OCI-LY1 (cell line): ENCODE results near the gene NXPE2.

Experiments used
- H2AFZ ChIP-seq: fragments of 200-600 bp; sonication (generic), shearing (Covaris generic); 2 replicates; pipeline ENCODE4 v1.6.0; 2014; ENCODE audit warnings: antibody characterized with exemption, mild to moderate bottlenecking, low read length
- H3F3A ChIP-seq: fragments of 200-600 bp; sonication (generic), shearing (Covaris generic); 2 replicates; pipeline ENCODE4 v1.6.0; 2014; ENCODE audit warnings: mild to moderate bottlenecking, antibody characterized with exemption, low read length, moderate library complexity; ENCODE audit not compliant: insufficient read depth
- H3K27ac ChIP-seq: fragments of 200-600 bp; sonication (generic); 2 replicates; pipeline ENCODE4 v1.5.1; 2014; ENCODE audit warnings: low read length, mixed run types, mild to moderate bottlenecking, low read depth; ENCODE audit not compliant: poor library complexity, severe bottlenecking
- H3K27me3 ChIP-seq: fragments of 200-600 bp; sonication (generic); 2 replicates; pipeline ENCODE4 v1.6.0; 2014; ENCODE audit warnings: antibody characterized with exemption, mild to moderate bottlenecking, low read length, moderate library complexity; ENCODE audit not compliant: insufficient read depth
- H3K36me3 ChIP-seq: fragments of 200-600 bp; sonication (generic); 2 replicates; pipeline ENCODE4 v1.6.1; 2014; ENCODE audit warnings: mild to moderate bottlenecking, antibody characterized with exemption, low read length, moderate library complexity, mixed read lengths; ENCODE audit not compliant: insufficient read depth
- H3K4me1 ChIP-seq: fragments of 200-600 bp; sonication (generic); 2 replicates; pipeline ENCODE4 v1.5.1; 2014; ENCODE audit warnings: mild to moderate bottlenecking, low read length, moderate library complexity; ENCODE audit not compliant: insufficient read depth, severe bottlenecking
- H3K4me2 ChIP-seq: fragments of 200-600 bp; sonication (generic), shearing (Covaris generic); 2 replicates; pipeline ENCODE4 v1.6.1; 2014; ENCODE audit warnings: low read length
- H3K4me3 ChIP-seq: fragments of 200-600 bp; sonication (generic); 2 replicates; pipeline ENCODE4 v1.5.1; 2014; ENCODE audit warnings: low read length, low read depth, mild to moderate bottlenecking, mixed read lengths; ENCODE audit not compliant: poor library complexity, severe bottlenecking
- H3K79me2 ChIP-seq: fragments of 200-600 bp; shearing (Covaris generic); 2 replicates; pipeline ENCODE4 v1.6.1; 2016; ENCODE audit warnings: mixed run types, low read length, mixed read lengths; ENCODE audit not compliant: insufficient read depth
- H3K9ac ChIP-seq: fragments of 200-600 bp; sonication (generic), shearing (Covaris generic); 2 replicates; pipeline ENCODE4 v1.6.1; 2014; ENCODE audit warnings: mild to moderate bottlenecking, low read length, mixed read lengths
- H3K9me2 ChIP-seq: fragments of 200-600 bp; sonication (generic), shearing (Covaris generic); 2 replicates; pipeline ENCODE4 v1.6.1; 2014; ENCODE audit warnings: low read depth, mild to moderate bottlenecking, low read length, mixed read lengths
- H3K9me3 ChIP-seq: fragments of 200-600 bp; shearing (Covaris generic); 2 replicates; pipeline ENCODE4 v1.6.1; 2014; ENCODE audit warnings: low read length, mixed read lengths
- H4K20me1 ChIP-seq: fragments of 200-600 bp; sonication (generic), shearing (Covaris generic); 2 replicates; pipeline ENCODE4 v1.6.0; 2016; ENCODE audit warnings: mild to moderate bottlenecking, low read length; ENCODE audit not compliant: insufficient read depth
- EZH2 ChIP-seq: fragments of 200-600 bp; sonication (generic), shearing (Covaris generic); IDR thresholded peaks from 2 replicates; pipeline ENCODE4 v1.8.0; 2017; ENCODE audit warnings: borderline replicate concordance, mixed run types, mild to moderate bottlenecking, antibody characterized with exemption, low read length, moderate library complexity, mixed read lengths
- TF ChIP-seq, protein P1 (sequence below): fragments of 200-600 bp; sonication (generic), shearing (Covaris generic); IDR thresholded peaks from 2 replicates; pipeline ENCODE4 v1.5.1; 2017; ENCODE audit warnings: mild to moderate bottlenecking, antibody characterized with exemption, low read length, moderate library complexity, mixed read lengths

The NXPE2 gene

DNA sequence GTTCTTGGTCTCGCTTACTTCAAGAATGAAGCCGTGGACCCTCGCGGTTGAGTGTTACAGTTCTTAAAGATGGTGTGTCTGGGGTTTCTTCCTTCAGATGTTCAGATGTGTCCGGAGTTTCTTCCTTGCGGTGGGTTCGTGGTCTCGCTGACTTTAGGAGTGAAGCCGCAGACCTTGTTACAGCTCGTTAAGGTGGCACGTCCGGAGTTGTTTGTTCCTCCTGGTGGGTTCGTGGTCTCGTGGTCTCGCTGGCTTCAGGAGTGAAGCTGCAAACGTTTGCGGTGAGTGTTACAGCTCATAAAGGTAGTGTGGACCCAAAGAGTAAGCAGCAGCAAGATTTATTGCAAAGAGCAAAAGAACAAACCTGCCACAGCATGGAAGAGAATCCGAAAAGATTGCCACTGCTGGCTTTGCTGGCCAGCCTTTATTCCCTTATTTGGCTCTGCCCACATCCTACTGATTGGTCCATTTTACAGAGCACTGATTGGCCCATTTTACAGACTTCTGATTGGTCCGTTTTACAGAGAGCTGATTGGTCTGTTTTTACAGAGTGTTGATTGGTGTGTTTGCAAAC is 27.1 kb upstream of the NXPE2 start:
- H3K4me1 ChIP-seq = no peaks in the 10 kb centered on the region
- no peaks in the 10 kb centered on the region for H3K9me3 ChIP-seq
- H3K9me2 ChIP-seq = no peaks in the 10 kb centered on the region
- no peaks in the 10 kb centered on the region for H4K20me1 ChIP-seq
- no peaks in the 10 kb centered on the region for H3K27me3 ChIP-seq
- no peaks in the 10 kb centered on the region for H3F3A ChIP-seq
- H3K36me3 ChIP-seq = no peaks in the 10 kb centered on the region
- TF ChIP-seq, protein P1, sequence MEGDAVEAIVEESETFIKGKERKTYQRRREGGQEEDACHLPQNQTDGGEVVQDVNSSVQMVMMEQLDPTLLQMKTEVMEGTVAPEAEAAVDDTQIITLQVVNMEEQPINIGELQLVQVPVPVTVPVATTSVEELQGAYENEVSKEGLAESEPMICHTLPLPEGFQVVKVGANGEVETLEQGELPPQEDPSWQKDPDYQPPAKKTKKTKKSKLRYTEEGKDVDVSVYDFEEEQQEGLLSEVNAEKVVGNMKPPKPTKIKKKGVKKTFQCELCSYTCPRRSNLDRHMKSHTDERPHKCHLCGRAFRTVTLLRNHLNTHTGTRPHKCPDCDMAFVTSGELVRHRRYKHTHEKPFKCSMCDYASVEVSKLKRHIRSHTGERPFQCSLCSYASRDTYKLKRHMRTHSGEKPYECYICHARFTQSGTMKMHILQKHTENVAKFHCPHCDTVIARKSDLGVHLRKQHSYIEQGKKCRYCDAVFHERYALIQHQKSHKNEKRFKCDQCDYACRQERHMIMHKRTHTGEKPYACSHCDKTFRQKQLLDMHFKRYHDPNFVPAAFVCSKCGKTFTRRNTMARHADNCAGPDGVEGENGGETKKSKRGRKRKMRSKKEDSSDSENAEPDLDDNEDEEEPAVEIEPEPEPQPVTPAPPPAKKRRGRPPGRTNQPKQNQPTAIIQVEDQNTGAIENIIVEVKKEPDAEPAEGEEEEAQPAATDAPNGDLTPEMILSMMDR = no peak
- no peak for TF ChIP-seq EZH2
- H3K27ac ChIP-seq = no peak overlapping the region
- no peak overlapping the region for H3K9ac ChIP-seq
- no peak overlapping the region for H2AFZ ChIP-seq
- no peak overlapping the region for H3K4me2 ChIP-seq
- no peaks in the 10 kb centered on the region for H3K79me2 ChIP-seq
- H3K4me3 ChIP-seq = no peak overlapping the region

GRCh38 chr11:114653148-114653547 is 25.2 kb upstream of the NXPE2 start:
- no peak overlapping the region for H3K4me3 ChIP-seq

DNA sequence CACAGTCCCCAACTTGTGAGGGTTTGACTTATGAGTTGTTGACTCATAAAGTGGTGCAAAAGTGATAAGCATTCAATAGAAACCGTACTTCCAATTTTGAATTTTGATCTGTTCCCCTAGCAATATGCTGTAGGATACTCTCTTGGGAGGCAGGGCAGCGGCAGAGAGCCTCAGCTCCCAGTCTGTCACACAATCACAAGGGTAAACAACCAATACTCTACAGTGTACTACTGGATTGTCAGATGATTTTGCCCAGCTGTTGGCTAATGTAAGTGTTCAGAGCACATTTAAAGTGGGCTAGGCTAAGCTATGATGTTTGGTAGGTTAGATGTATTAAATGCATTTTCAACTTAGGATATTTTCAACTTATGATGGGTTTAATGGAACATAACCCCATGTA is 13.7 kb upstream of the NXPE2 start:
- H2AFZ ChIP-seq = no peak overlapping the region
- H3K4me3 ChIP-seq = no peak overlapping the region
- no peak overlapping the region for H3K9ac ChIP-seq
- no peaks in the 10 kb centered on the region for H3K9me3 ChIP-seq
- H3F3A ChIP-seq = no peaks in the 10 kb centered on the region
- H3K36me3 ChIP-seq = no peaks in the 10 kb centered on the region
- no peaks in the 10 kb centered on the region for H3K79me2 ChIP-seq
- no peak overlapping the region for H3K27ac ChIP-seq
- no peak overlapping the region for H3K4me2 ChIP-seq
- H3K9me2 ChIP-seq = no peaks in the 10 kb centered on the region
- no peaks in the 10 kb centered on the region for H4K20me1 ChIP-seq
- H3K4me1 ChIP-seq = no peaks in the 10 kb centered on the region
- no peaks in the 10 kb centered on the region for H3K27me3 ChIP-seq
- TF ChIP-seq, protein P1 = no peak
- no peak for TF ChIP-seq EZH2

More at GRCh38 chr11:114653148-114653547, 25.2 kb upstream of the NXPE2 start:
- Histone ChIP-seq H3K9me2 (no peaks in the 10 kb centered on the region), H3K4me2 (no peak overlapping the region), H2AFZ (no peak overlapping the region), H3K9me3 (no peaks in the 10 kb centered on the region), H3K27ac (no peak overlapping the region), H3K36me3 (no peaks in the 10 kb centered on the region), H3K4me1 (no peaks in the 10 kb centered on the region), H3F3A (no peaks in the 10 kb centered on the region), H3K79me2 (no peaks in the 10 kb centered on the region), H3K9ac (no peak overlapping the region), H3K27me3 (no peaks in the 10 kb centered on the region), H4K20me1 (no peaks in the 10 kb centered on the region)
- no peak for TF ChIP-seq EZH2
- TF ChIP-seq, protein P1 = no peak
